A549 (cell line): Measurements from ENCODE around the gene BRF1. TPM values are rescaled to one million over a fixed set of nuclear protein-coding genes. Genes with fewer than 3 reads are reported as not detected.

Source experiments
- ATAC-seq, 2 experiments: fragments of 200-7000 bp in 1 of 2; fragments of >200 bp in 1 of 2; cut with Nextera tagmentation in 1 of 2; cut with Tn5 transposase in 1 of 2; 3 replicates each; pipeline versions ENCODE4 v1.8.0 to v1.9.1; 2018 to 2020; ENCODE audit warnings: mild to moderate bottlenecking in 1 of 2, moderate library complexity in 1 of 2
- CTCF ChIA-PET: fragments of 300-600 bp; sonication (Branson Sonifier 250); formaldehyde crosslinking; extraction: SDS; loops from one replicate; lab custom pipeline; 2021; ENCODE audit warnings: antibody characterized with exemption, inconsistent platforms; lab: Yijun Ruan, JAX
- POLR2A ChIA-PET: fragments of 350-600 bp; formaldehyde crosslinking; extraction: SDS; loops from one replicate; lab custom pipeline; 2021; ENCODE audit warnings: antibody characterized with exemption, inconsistent platforms; lab: Yijun Ruan, JAX
- DNase-seq, 2 experiments: peaks; one replicate each; pipeline versions ENCODE4 v3.0.0 to v3.0.0-alpha.2; 2011 to 2016; ENCODE audit warnings: low read depth in 1 of 2, low spot score in 1 of 2
- FAIRE-seq: peaks from 2 replicates; lab custom pipeline; 2011; peaks lifted over from hg19 to GRCh38; lab: Jason Lieb, UNC
- H3K27ac ChIP-seq, 2 experiments: fragments of >200 bp; sonication (Bioruptor Twin); formaldehyde crosslinking; 3 replicates each; pipeline ENCODE4 v1.5.1; 2016 to 2017
- H3K4me1 ChIP-seq: fragments of >200 bp; sonication (Bioruptor Twin); formaldehyde crosslinking; 3 replicates; pipeline ENCODE4 v1.6.1; 2016
- H3K4me2 ChIP-seq: fragments of >200 bp; sonication (Bioruptor Twin); formaldehyde crosslinking; 3 replicates; pipeline ENCODE4 v1.6.1; 2016
- H3K4me3 ChIP-seq: fragments of >200 bp; sonication (Bioruptor Twin); formaldehyde crosslinking; 3 replicates; pipeline ENCODE4 v1.5.1; 2016
- H3K9me3 ChIP-seq: fragments of >200 bp; sonication (Bioruptor Twin); formaldehyde crosslinking; 3 replicates; pipeline ENCODE4 v1.6.1; 2016
- CBX2 ChIP-seq: fragments of 200-600 bp; sonication (generic); IDR thresholded peaks from 2 replicates; pipeline ENCODE4 v1.6.1; 2016; ENCODE audit warnings: low read depth, mild to moderate bottlenecking, borderline replicate concordance
- CBX8 ChIP-seq: fragments of 200-600 bp; sonication (generic); IDR thresholded peaks from 2 replicates; pipeline ENCODE4 v1.6.1; 2016
- CEBPB ChIP-seq, 2 experiments: fragments of >200 bp in 1 of 2; sonication (Bioruptor Twin) in 1 of 2; formaldehyde crosslinking in 1 of 2; IDR thresholded peaks; 2 replicates each; pipeline ENCODE4 v1.6.1; 2012 to 2016
- CTCF ChIP-seq: fragments of >200 bp; sonication (Bioruptor Twin); formaldehyde crosslinking; IDR thresholded peaks from 3 replicates; pipeline ENCODE4 v1.5.1; 2016
- ESRRA ChIP-seq: fragments of 150-350 bp; IDR thresholded peaks from 2 replicates; pipeline ENCODE4 v1.6.1; 2014; ENCODE audit warnings: mild to moderate bottlenecking, low read length, borderline replicate concordance
- FOSL2 ChIP-seq, 2 experiments: fragments of 450-650 bp in 1 of 2; fragments of >200 bp in 1 of 2; sonication (Bioruptor Twin) in 1 of 2; formaldehyde crosslinking; IDR thresholded peaks; 2 replicates each; pipeline versions ENCODE4 v1.5.0 to v1.6.1; 2016 to 2020; ENCODE audit warnings: mild to moderate bottlenecking in 1 of 2, moderate library complexity in 1 of 2
- GATA3 ChIP-seq: IDR thresholded peaks from 2 replicates; pipeline ENCODE4 v1.6.1; 2012; ENCODE audit warnings: borderline replicate concordance
- HOXB5 ChIP-seq: fragments of 250-450 bp; sonication (Bioruptor Pico); IDR thresholded peaks from 2 replicates; pipeline ENCODE4 v1.5.0; 2020; ENCODE audit warnings: mild to moderate bottlenecking, moderate library complexity
- KDM1A ChIP-seq: fragments of 200-600 bp; sonication (generic); IDR thresholded peaks from 2 replicates; pipeline ENCODE4 v1.6.1; 2016; ENCODE audit warnings: low read depth, mild to moderate bottlenecking
- MAX ChIP-seq: IDR thresholded peaks from 2 replicates; pipeline ENCODE4 v1.6.1; 2012
- PHF8 ChIP-seq: fragments of 200-600 bp; sonication (generic); IDR thresholded peaks from 2 replicates; pipeline ENCODE4 v1.6.1; 2016; ENCODE audit warnings: low read depth, mild to moderate bottlenecking, antibody characterized with exemption, moderate library complexity, borderline replicate concordance
- POLR2AphosphoS2 ChIP-seq: conservative IDR thresholded peaks from 2 replicates; pipeline ENCODE4 v1.6.1; 2012; ENCODE audit warnings: low read length, improper control_type of control experiment, inconsistent platforms
- RARB ChIP-seq: fragments of 250-450 bp; sonication (Bioruptor Pico); IDR thresholded peaks from 2 replicates; pipeline ENCODE4 v1.8.0; 2021; ENCODE audit warnings: mild to moderate bottlenecking, moderate library complexity
- SREBF2 ChIP-seq: fragments of 450-650 bp; IDR thresholded peaks from 2 replicates; pipeline ENCODE4 v1.6.1; 2014; ENCODE audit warnings: mild to moderate bottlenecking, moderate library complexity
- TP53 ChIP-seq: fragments of 250-450 bp; sonication (Bioruptor Pico); IDR thresholded peaks from 2 replicates; pipeline ENCODE4 v1.5.0; 2021; ENCODE audit warnings: mild to moderate bottlenecking, moderate library complexity
- ZFP36 ChIP-seq: fragments of 450-650 bp; IDR thresholded peaks from 2 replicates; pipeline ENCODE4 v1.6.1; 2014; ENCODE audit warnings: borderline replicate concordance; ENCODE audit not compliant: partially characterized antibody
- WGBS: methylation state at CpG from one replicate; pipeline ENCODE4 v1.1.6; 2017; ENCODE audit errors: missing lambda C conversion rate; 5-methylcytosine and 5-hydroxymethylcytosine counted together
- polyA plus RNA-seq, 4 experiments: library from polyadenylated mRNA; depleted of rRNA in 3 of 4; stranded (reverse); fragments of >200 nt; fragmentation: RNase III in 1 of 4; extraction: RNeasy Plus Mini Kit Qiagen cat#74134 plus additional on column Dnase treatment in 1 of 4; gene quantifications; 2 replicates in 3 of 4; 3 replicates in 1 of 4; pipeline ENCODE4 v1.2.3, GENCODE V29; 2011 to 2017
- TF ChIP-seq, protein P1 (sequence below): fragments of 200-600 bp; sonication (generic); IDR thresholded peaks from 2 replicates; pipeline ENCODE4 v1.6.1; 2016; ENCODE audit warnings: antibody characterized with exemption, mild to moderate bottlenecking, moderate library complexity
- TF ChIP-seq, protein P2 (sequence below): IDR thresholded peaks from 2 replicates; pipeline ENCODE4 v1.6.1; 2012

Gene BRF1
- polyA plus RNA-seq, 2 of the 4 experiments (the other 2 are of a cell fraction), result 8.5 to 25.7 TPM

DNA sequence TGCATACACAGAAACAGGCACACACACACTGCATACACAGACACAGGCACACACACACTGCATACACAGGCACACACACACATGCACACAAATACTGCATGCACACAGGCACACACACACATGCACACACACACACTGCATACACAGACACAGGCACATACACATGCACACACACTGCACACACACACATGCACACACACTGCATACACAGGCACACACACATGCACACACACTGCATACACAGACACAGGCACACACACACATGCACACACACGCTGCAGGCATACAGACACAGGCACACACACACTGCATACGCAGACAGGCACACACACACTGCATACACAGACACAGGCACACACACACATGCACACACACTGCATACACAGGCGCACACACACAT, 85.2 kb downstream of the BRF1 start:
- Histone ChIP-seq H3K4me2 (no peak overlapping the region), H3K4me3 (no peak overlapping the region), H3K27ac (no peak overlapping the region), H3K9me3 (no peaks in the 10 kb centered on the region), H3K4me1 (no peaks in the 10 kb centered on the region)
- DNase-seq, result no peak
- FAIRE-seq, result no peak
- 93% methylated on average over 3 of the region's 3 CpGs for WGBS
- ATAC-seq, result no peak
- ChIA-PET CTCF (no interaction called here), POLR2A (no interaction called here)
- TF ChIP-seq GATA3 (no peak), ZFP36 (no peak)

DNA sequence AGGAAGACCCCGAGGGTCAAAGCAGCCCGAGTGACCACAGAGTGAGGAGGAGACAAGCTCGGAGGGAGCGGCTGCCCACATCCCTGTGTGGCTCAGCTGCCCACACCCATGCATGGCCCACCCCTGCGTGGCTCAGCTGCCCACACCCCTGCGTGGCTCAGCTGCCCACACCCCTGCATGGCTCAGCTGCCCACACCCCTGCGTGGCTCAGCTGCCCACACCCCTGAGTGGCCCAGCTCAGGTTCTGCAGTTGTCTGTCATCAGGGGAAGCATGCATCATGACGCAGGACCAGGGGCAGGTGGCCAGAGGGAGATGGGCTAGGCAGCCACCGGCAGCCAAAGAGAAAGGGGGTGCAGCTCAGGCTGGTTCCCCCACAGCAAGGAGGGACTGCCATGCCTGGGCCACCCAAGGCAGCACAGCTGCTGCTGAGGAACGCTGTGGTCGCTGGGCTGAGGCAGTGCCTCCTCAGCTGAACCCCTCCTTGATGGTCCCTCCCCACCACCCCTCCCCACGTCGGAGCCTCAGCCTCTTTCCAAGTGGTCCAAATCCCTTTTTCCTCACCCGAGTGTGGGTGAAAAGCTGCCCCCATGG, 86.4 kb downstream of the BRF1 start:
- Histone ChIP-seq H3K4me2 (no peak overlapping the region), H3K4me3 (no peak overlapping the region), H3K27ac (no peak overlapping the region), H3K9me3 (no peaks in the 10 kb centered on the region), H3K4me1 (no peaks in the 10 kb centered on the region)
- ChIA-PET POLR2A (no interaction called here), CTCF (interaction anchor here (0.5 to 2.3 kb wide), 10 partner anchors 9 to 137 kb away, joined by 3 to 13 read pairs (median 4); no protein-coding TSS in a partner anchor)
- WGBS, result 93% methylated on average over 9 of the region's 14 CpGs
- DNase-seq (no peak), FAIRE-seq (no peak), ATAC-seq (no peak)
- TF ChIP-seq, protein P1, sequence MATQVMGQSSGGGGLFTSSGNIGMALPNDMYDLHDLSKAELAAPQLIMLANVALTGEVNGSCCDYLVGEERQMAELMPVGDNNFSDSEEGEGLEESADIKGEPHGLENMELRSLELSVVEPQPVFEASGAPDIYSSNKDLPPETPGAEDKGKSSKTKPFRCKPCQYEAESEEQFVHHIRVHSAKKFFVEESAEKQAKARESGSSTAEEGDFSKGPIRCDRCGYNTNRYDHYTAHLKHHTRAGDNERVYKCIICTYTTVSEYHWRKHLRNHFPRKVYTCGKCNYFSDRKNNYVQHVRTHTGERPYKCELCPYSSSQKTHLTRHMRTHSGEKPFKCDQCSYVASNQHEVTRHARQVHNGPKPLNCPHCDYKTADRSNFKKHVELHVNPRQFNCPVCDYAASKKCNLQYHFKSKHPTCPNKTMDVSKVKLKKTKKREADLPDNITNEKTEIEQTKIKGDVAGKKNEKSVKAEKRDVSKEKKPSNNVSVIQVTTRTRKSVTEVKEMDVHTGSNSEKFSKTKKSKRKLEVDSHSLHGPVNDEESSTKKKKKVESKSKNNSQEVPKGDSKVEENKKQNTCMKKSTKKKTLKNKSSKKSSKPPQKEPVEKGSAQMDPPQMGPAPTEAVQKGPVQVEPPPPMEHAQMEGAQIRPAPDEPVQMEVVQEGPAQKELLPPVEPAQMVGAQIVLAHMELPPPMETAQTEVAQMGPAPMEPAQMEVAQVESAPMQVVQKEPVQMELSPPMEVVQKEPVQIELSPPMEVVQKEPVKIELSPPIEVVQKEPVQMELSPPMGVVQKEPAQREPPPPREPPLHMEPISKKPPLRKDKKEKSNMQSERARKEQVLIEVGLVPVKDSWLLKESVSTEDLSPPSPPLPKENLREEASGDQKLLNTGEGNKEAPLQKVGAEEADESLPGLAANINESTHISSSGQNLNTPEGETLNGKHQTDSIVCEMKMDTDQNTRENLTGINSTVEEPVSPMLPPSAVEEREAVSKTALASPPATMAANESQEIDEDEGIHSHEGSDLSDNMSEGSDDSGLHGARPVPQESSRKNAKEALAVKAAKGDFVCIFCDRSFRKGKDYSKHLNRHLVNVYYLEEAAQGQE, result no peak
- no peak for TF ChIP-seq CBX2
- TF ChIP-seq CTCF, result no peak
- no peak for TF ChIP-seq CBX8
- TF ChIP-seq PHF8, result no peak
- no peak for TF ChIP-seq POLR2AphosphoS2
- no peak for TF ChIP-seq ZFP36
- no peak for TF ChIP-seq SREBF2
- no peak for TF ChIP-seq HOXB5 (CRISPR knock-in tag)
- no peak for TF ChIP-seq TP53
- TF ChIP-seq, protein P2, sequence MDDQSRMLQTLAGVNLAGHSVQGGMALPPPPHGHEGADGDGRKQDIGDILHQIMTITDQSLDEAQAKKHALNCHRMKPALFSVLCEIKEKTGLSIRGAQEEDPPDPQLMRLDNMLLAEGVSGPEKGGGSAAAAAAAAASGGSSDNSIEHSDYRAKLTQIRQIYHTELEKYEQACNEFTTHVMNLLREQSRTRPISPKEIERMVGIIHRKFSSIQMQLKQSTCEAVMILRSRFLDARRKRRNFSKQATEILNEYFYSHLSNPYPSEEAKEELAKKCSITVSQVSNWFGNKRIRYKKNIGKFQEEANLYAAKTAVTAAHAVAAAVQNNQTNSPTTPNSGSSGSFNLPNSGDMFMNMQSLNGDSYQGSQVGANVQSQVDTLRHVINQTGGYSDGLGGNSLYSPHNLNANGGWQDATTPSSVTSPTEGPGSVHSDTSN, result no peak
- TF ChIP-seq CEBPB (IDR thresholded peaks at IDR 0.05), result no peak
- no peak for TF ChIP-seq KDM1A
- no peak for TF ChIP-seq MAX
- no peak for TF ChIP-seq ESRRA
- no peak for TF ChIP-seq RARB
- TF ChIP-seq FOSL2 (IDR thresholded peaks at IDR 0.05), result no peak
- TF ChIP-seq FOSL2 (CRISPR knock-in tag; IDR thresholded peaks at IDR 0.05), result no peak
